Ovary (tissue), 9 donors: ENCODE results near the gene RAP1GAP2. TPM values are rescaled to one million over a fixed set of nuclear protein-coding genes. Genes with fewer than 3 reads are reported as not detected.

ENCODE experiments used
- DNase-seq, 5 donors: peaks; one replicate each; pipeline ENCODE4 v3.0.0-alpha.2; 2019 to 2020
- H3K27ac ChIP-seq, 2 donors: fragments of 200-600 bp; one replicate each; pipeline versions ENCODE4 v1.5.1 to v1.8.0; 2019 to 2022
- H3K27me3 ChIP-seq: fragments of 200-600 bp; one replicate; pipeline ENCODE4 v1.8.0; 2022
- H3K36me3 ChIP-seq: fragments of 200-600 bp; sonication (generic); one replicate; pipeline ENCODE4 v1.5.1; 2019
- H3K4me1 ChIP-seq: one replicate; pipeline ENCODE4 v1.8.1; 2013; ENCODE audit warnings: mild to moderate bottlenecking, moderate library complexity; ENCODE audit not compliant: insufficient read depth
- H3K4me3 ChIP-seq: fragments of 200-600 bp; sonication (generic); one replicate; pipeline ENCODE4 v1.5.1; 2017
- H3K9me3 ChIP-seq, 2 donors: fragments of 200-600 bp in 1 of 2; sonication (generic) in 1 of 2; one replicate each; pipeline versions ENCODE4 v1.5.1 to v1.8.1; 2013 to 2019; ENCODE audit warnings: mild to moderate bottlenecking in 1 of 2, moderate library complexity in 1 of 2
- CTCF ChIP-seq, 3 donors: fragments of 450-650 bp in 2 of 3; fragments of 200-600 bp in 1 of 3; IDR thresholded peaks; one replicate each; pipeline versions ENCODE4 v1.5.1 to v1.8.0; 2016 to 2022; ENCODE audit warnings: antibody characterized with exemption in 3 of 3, mild to moderate bottlenecking in 1 of 3
- EP300 ChIP-seq: sonication (generic); formaldehyde crosslinking; IDR thresholded peaks from one replicate; pipeline ENCODE4 v1.6.1; 2017; ENCODE audit warnings: antibody characterized with exemption
- POLR2A ChIP-seq: fragments of 450-650 bp; IDR thresholded peaks from one replicate; pipeline ENCODE4 v1.6.1; 2017; ENCODE audit warnings: antibody characterized with exemption, mild to moderate bottlenecking, moderate library complexity
- WGBS, 3 donors: extraction: QIAGEN DNeasy Blood & Tissue Kit in 1 of 3; methylation state at CpG; one replicate each; pipeline versions ENCODE4 v1.1.5 to v1.1.7; 2013 to 2017; 5-methylcytosine and 5-hydroxymethylcytosine counted together
- intact Hi-C, 4 donors: fragments of 100-400 bp; cut with DNase I; formaldehyde crosslinking; loops; one replicate each; pipeline versions ENCODE4 v1.11.0 to v1.15.1; 2022 to 2023
- polyA plus RNA-seq, 2 donors: library from polyadenylated mRNA; stranded (reverse); fragments of 200-250 nt in 1 of 2; fragments of 350-450 nt in 1 of 2; fragmentation: Illumina TruSeq in 1 of 2; extraction: RNeasy Lipid Tissue Mini Kit (QIAGEN cat#74804) in 1 of 2; gene quantifications; one replicate each; pipeline ENCODE4 v1.2.3, GENCODE V29; 2013 to 2014
- total RNA-seq, 7 donors: library from RNA; depleted of rRNA in 2 of 7; stranded (reverse); fragments of >200 nt in 2 of 7; fragmentation: NEBNext Ultra II Directional in 3 of 7; extraction: Animal tissue kit (Norgen Biotek cat#: 25700) in 3 of 7; gene quantifications; one replicate each; pipeline versions ENCODE4 v1.1.0 to v1.2.4, GENCODE V29; 2016 to 2023
- donor health status: DM: no; HTN: no; CAD: no; lungs with moderate emphysema.
- donor health status: DM: no; HTN: no; CAD: no.
- donor health status: Bipolar disorder and iron deficiency.
- donor health status: DM: yes; HTN: yes; CAD: no.
- donor health status: DM: no; HTN: no; CAD: no.
- donor health status: DM: yes; HTN: yes; CAD: no.

RAP1GAP2 gene
- total and polyA plus RNA-seq, 9 donors = 4.3 to 15.4 (median 12.3) TPM

DNA sequence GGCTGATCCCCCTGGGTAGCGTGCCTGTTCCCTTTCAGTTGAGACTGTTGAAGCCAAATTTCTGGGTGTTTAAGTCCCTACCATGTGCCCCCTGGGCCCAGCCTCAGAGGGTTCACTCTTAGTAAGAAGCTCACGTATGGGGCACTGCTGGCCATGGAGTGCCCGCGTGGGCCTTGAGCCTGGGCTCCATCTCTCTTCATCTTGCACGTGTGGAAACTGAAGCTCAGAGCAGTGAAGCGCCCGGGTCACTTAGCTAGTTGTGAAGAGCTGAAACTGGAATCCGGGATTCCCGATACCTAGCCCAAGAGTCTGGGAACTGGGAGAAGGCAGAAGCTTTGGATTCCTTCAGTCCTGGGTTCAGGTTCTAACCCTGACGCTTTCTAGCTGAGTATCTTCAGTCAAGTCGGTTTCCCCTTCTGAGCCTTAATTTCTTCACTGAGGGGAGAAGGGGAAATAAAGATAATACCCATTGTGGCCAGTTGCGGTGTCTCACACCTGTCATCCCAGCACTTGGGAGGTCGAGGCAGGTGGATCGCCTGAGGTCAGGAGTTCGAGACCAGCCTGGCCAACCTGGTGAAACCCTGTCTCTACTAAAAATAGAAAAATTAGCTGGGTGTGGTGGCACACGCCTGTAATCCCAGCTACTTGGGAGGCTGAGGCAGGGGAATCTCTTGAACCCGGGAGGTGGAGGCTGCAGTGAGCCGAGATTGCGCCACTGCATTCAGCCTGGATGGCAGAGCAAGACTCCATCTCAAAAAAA lies 163.3 kb downstream of the RAP1GAP2 start:
- Histone ChIP-seq H3K4me1 (peaks cover 3% of the 10 kb centered on the region), H3K36me3 (no peaks in the 10 kb centered on the region), H3K27ac (no peak overlapping the region), H3K9me3 (no peaks in the 10 kb centered on the region), H3K27me3 (no peaks in the 10 kb centered on the region), H3K4me3 (no peak overlapping the region)
- intact Hi-C loops = no loop called here
- TF ChIP-seq CTCF (IDR thresholded peaks at IDR 0.05) (no peak), EP300 (no peak), POLR2A (no peak)
- 93 to 97% (median 93%) methylated on average over 19 of the region's 19 CpGs for WGBS, 3 donors
- DNase-seq = peak in 1 of 5 donors; percentile 19

DNA sequence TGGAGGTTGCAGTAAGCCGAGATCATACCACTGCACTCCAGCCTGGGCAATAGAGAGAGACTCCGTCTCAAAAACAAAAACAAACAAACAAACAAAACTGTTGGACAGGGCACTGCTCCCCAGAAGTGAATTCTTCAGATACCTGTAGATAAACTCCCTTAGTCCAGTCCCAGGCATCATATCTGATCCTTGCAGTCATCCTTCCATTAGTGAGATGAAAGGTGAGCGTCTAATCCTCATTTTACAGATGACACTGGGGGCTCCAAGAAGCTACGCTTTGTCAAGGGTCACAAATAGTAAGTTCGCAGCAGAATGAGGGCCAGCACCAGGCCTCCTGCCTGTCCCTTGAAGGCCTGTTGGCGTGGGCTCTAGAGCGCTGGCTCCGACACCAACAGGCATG lies 165.2 kb downstream of the RAP1GAP2 start:
- H3K27ac ChIP-seq = no peak overlapping the region

GRCh38 chr17:2962236-2962635 lies 166.0 kb downstream of the RAP1GAP2 start:
- H3K27me3 ChIP-seq = no peaks in the 10 kb centered on the region
- no peak for TF ChIP-seq EP300
- no peak for TF ChIP-seq CTCF (IDR thresholded peaks at IDR 0.05)
- no peak for TF ChIP-seq POLR2A
- peaks cover 3% of the 10 kb centered on the region for H3K4me1 ChIP-seq
- no peaks in the 10 kb centered on the region for H3K36me3 ChIP-seq
- H3K4me3 ChIP-seq = no peak overlapping the region
- intact Hi-C loops = no loop called here
- H3K9me3 ChIP-seq = no peaks in the 10 kb centered on the region
- 89 to 94% (median 94%) methylated on average over 7 of the region's 7 CpGs for WGBS, 3 donors
- H3K27ac ChIP-seq = no peak overlapping the region
- DNase-seq = no peak

More for the DNA sequence above, 165.2 kb downstream of the RAP1GAP2 start:
- Histone ChIP-seq H3K27me3 (no peaks in the 10 kb centered on the region), H3K4me3 (no peak overlapping the region), H3K9me3 (no peaks in the 10 kb centered on the region), H3K36me3 (no peaks in the 10 kb centered on the region), H3K4me1 (peaks cover 3% of the 10 kb centered on the region)
- no peak for DNase-seq
- no peak for TF ChIP-seq CTCF (IDR thresholded peaks at IDR 0.05)
- no peak for TF ChIP-seq POLR2A
- TF ChIP-seq EP300 = no peak
- intact Hi-C loops = no loop called here
- WGBS, 3 donors = 93 to 96% (median 93%) methylated on average over 8 of the region's 8 CpGs

- Histone ChIP-seq H3K9me3 (no peaks in the 10 kb centered on the region), H3K27me3 (no peaks in the 10 kb centered on the region), H3K4me3 (no peak overlapping the region), H3K27ac (no peak overlapping the region), H3K4me1 (peaks cover 3% of the 10 kb centered on the region), H3K36me3 (no peaks in the 10 kb centered on the region)
- intact Hi-C loops = no loop called here
- DNase-seq = no peak
- WGBS, 3 donors = 83 to 87% (median 85%) methylated on average over 12 to 14 of the region's 14 CpGs
- no peak for TF ChIP-seq POLR2A
- TF ChIP-seq CTCF (IDR thresholded peaks at IDR 0.05) = no peak
- TF ChIP-seq EP300 = no peak
These were observed 166.5 kb downstream of the RAP1GAP2 start for GRCh38 chr17:2962729-2963128.
